CD14-positive monocyte (primary cell): ENCODE results near the gene LY6G5B. TPM values are rescaled to one million over a fixed set of nuclear protein-coding genes. Genes with fewer than 3 reads are reported as not detected.

Experiments
- DNase-seq, 3 donors: peaks; one replicate each; pipeline ENCODE4 v3.0.0-alpha.2; 2011 to 2022
- H2AFZ ChIP-seq: 2 replicates; pipeline ENCODE4 v1.6.0; 2012; ENCODE audit warnings: mild to moderate bottlenecking, low read depth, low read length, inconsistent platforms; ENCODE audit not compliant: insufficient read depth, poor library complexity, severe bottlenecking
- H3K27ac ChIP-seq, 2 donors: 1 replicate in 1 of 2; 2 replicates in 1 of 2; pipeline ENCODE4 v1.5.1; 2012 to 2013; ENCODE audit warnings: low read length in 2 of 2, control low read depth in 1 of 2, inconsistent platforms in 1 of 2, low read depth in 1 of 2, mild to moderate bottlenecking in 1 of 2
- H3K27me3 ChIP-seq, 2 donors: one replicate each; pipeline versions ENCODE4 v1.6.0 to v1.6.1; 2011 to 2013; ENCODE audit warnings: low read length in 2 of 2; ENCODE audit not compliant: control insufficient read depth in 2 of 2, insufficient read depth in 2 of 2
- H3K36me3 ChIP-seq, 2 donors: replicated peaks in 1 of 2; 1 replicate in 1 of 2; 2 replicates in 1 of 2; pipeline versions ENCODE4 v1.5.1 to v1.6.1; 2012 to 2013; ENCODE audit warnings: low read length in 2 of 2, control low read depth in 1 of 2, inconsistent platforms in 1 of 2, mild to moderate bottlenecking in 1 of 2; ENCODE audit not compliant: insufficient read depth in 2 of 2, control insufficient read depth in 1 of 2
- H3K4me1 ChIP-seq, 2 donors: 1 replicate in 1 of 2; 2 replicates in 1 of 2; pipeline versions ENCODE4 v1.5.1 to v1.6.1; 2012 to 2013; ENCODE audit warnings: low read length in 2 of 2, control low read depth in 1 of 2, inconsistent platforms in 1 of 2, mild to moderate bottlenecking in 1 of 2, moderate library complexity in 1 of 2; ENCODE audit not compliant: insufficient read depth in 2 of 2, control insufficient read depth in 1 of 2
- H3K4me2 ChIP-seq: replicated peaks from 2 replicates; pipeline ENCODE3; 2012; ENCODE audit warnings: low read length, moderate library complexity, mild to moderate bottlenecking; ENCODE audit not compliant: poor library complexity, severe bottlenecking; ENCODE audit errors: extremely low read depth
- H3K4me3 ChIP-seq, 3 experiments: fragments of 200-600 bp in 1 of 3; sonication (generic) in 1 of 3; replicated peaks in 1 of 3; 1 replicate in 2 of 3; 2 replicates in 1 of 3; pipeline ENCODE4 v1.5.1; 2011 to 2013; ENCODE audit warnings: low read length in 3 of 3, mild to moderate bottlenecking in 3 of 3, control low read depth in 2 of 3, low read depth in 2 of 3, inconsistent platforms in 1 of 3, moderate library complexity in 1 of 3
- H3K79me2 ChIP-seq: 2 replicates; pipeline ENCODE4 v1.6.0; 2012; ENCODE audit warnings: mild to moderate bottlenecking, control low read depth, inconsistent platforms, low read length, moderate library complexity; ENCODE audit not compliant: insufficient read depth
- H3K9ac ChIP-seq: 2 replicates; pipeline ENCODE4 v1.6.0; 2017; ENCODE audit warnings: low read length, mild to moderate bottlenecking; ENCODE audit not compliant: insufficient read depth, poor library complexity, severe bottlenecking
- H3K9me3 ChIP-seq, 2 donors: replicated peaks in 1 of 2; 1 replicate in 1 of 2; 2 replicates in 1 of 2; pipeline versions ENCODE4 v1.5.1 to v1.6.1; 2012 to 2013; ENCODE audit warnings: low read length in 2 of 2, control low read depth in 1 of 2; ENCODE audit not compliant: control insufficient read depth in 1 of 2, insufficient read depth in 1 of 2
- H4K20me1 ChIP-seq: 2 replicates; pipeline ENCODE4 v1.6.0; 2012; ENCODE audit warnings: mild to moderate bottlenecking, low read length, control low read depth, moderate library complexity; ENCODE audit not compliant: insufficient read depth
- H3K27ac Mint-ChIP-seq, 7 donors: one replicate each; pipeline ENCODE4 v1.8.0; 2020; ENCODE audit warnings: mild to moderate bottlenecking in 7 of 7, mixed read lengths in 7 of 7, moderate library complexity in 6 of 7, inconsistent platforms in 2 of 7
- H3K27me3 Mint-ChIP-seq, 3 donors: one replicate each; pipeline ENCODE4 v1.8.0; 2021 to 2022; ENCODE audit warnings: low read depth in 3 of 3, mild to moderate bottlenecking in 3 of 3, mixed read lengths in 3 of 3, moderate library complexity in 3 of 3, inconsistent platforms in 1 of 3
- H3K36me3 Mint-ChIP-seq, 2 donors: one replicate each; pipeline ENCODE4 v1.8.0; 2020; ENCODE audit warnings: mixed read lengths in 2 of 2, inconsistent platforms in 1 of 2, mild to moderate bottlenecking in 1 of 2
- H3K4me1 Mint-ChIP-seq: one replicate; pipeline ENCODE4 v1.8.0; 2020; ENCODE audit warnings: mild to moderate bottlenecking, mixed read lengths
- H3K4me3 Mint-ChIP-seq, 2 donors: one replicate each; pipeline ENCODE4 v1.8.0; 2020; ENCODE audit warnings: mild to moderate bottlenecking in 2 of 2, mixed read lengths in 2 of 2, moderate library complexity in 1 of 2
- H3K9me3 Mint-ChIP-seq, 7 donors: one replicate each; pipeline ENCODE4 v1.8.0; 2020 to 2022; ENCODE audit warnings: mixed read lengths in 7 of 7, mild to moderate bottlenecking in 6 of 7, moderate library complexity in 6 of 7, inconsistent platforms in 2 of 7
- CTCF ChIP-seq: fragments of 200-600 bp; IDR thresholded peaks from one replicate; pipeline ENCODE4 v1.8.0; 2022; ENCODE audit warnings: antibody characterized with exemption, mild to moderate bottlenecking
- WGBS: methylation state at CpG from one replicate; pipeline ENCODE4 v1.1.5; 2013; ENCODE audit warnings: missing lambda C conversion rate; ENCODE audit not compliant: insufficient coverage; 5-methylcytosine and 5-hydroxymethylcytosine counted together
- intact Hi-C, 2 donors: fragments of 100-400 bp; cut with micrococcal nuclease; formaldehyde crosslinking; loops; one replicate each; pipeline versions ENCODE4 v1.15.0 to v1.15.1; 2023
- polyA plus RNA-seq, 3 donors: library from polyadenylated mRNA; depleted of rRNA in 1 of 3; unstranded in 2 of 3; stranded (reverse) in 1 of 3; fragments of 300-500 nt in 2 of 3; fragments of >200 nt in 1 of 3; fragmentation: Illumina TruSeq in 2 of 3; gene quantifications; 1 replicate in 2 of 3; 2 replicates in 1 of 3; pipeline ENCODE4 v1.2.3, GENCODE V29; 2012 to 2021

Gene LY6G5B
- polyA plus RNA-seq, 3 donors, result 0.17 to 55.1 TPM; not detected in 1

DNA sequence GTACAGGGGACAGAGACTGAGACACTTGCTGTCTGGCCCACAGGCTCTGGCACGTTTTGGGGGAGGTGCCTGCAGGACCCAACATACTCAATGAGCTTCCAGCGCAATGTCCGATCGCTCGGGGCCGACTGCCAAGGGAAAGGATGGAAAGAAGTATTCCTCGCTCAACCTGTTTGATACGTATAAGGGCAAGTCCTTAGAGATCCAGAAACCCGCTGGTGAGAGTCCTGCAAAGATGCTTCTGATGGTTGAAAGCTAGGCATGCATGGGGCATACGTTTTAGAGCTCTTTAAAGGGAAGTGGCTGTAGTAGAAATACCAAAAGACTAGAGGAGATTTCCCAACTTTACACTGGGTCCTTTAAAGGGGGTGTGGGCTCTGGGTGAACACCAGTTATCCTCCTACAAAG lies 47.1 kb upstream of the LY6G5B start:
- DNase-seq, result peak in 2 of 3 donors; percentile 34 to 37
- H4K20me1 ChIP-seq, result peaks cover 31% of the 10 kb centered on the region
- peaks cover 45 to 54% of the 10 kb centered on the region in 2 donors for H3K36me3 Mint-ChIP-seq
- H3K27me3 ChIP-seq, result no peaks in the 10 kb centered on the region
- no peak overlapping the region for H2AFZ ChIP-seq
- TF ChIP-seq CTCF, result no peak
- H3K4me2 ChIP-seq, result peak overlapping the region; percentile 95
- H3K79me2 ChIP-seq, result peaks cover 86% of the 10 kb centered on the region
- H3K4me3 ChIP-seq, result peak overlapping the region in 1 of 3 experiments; percentile 97
- H3K27ac Mint-ChIP-seq, result peak overlapping the region; percentile 73 to 100 (median 86)
- H3K27me3 Mint-ChIP-seq, result peaks cover 0 to 1% (median 0%) of the 10 kb centered on the region in 3 donors
- peak overlapping the region in 1 of 2 donors; percentile 37 for H3K4me3 Mint-ChIP-seq
- WGBS, result 44% methylated on average over 1 of the region's 10 CpGs
- H3K36me3 ChIP-seq, result peaks cover 42 to 47% of the 10 kb centered on the region in 2 donors
- intact Hi-C loops, result loop anchor here in 1 of 2 donors (5.0 kb wide), 1 partner anchor 45 kb away; the partner anchor contains the start of genes CSNK2B and LY6G5B
- no peak overlapping the region for H3K9ac ChIP-seq
- no peaks in the 10 kb centered on the region for H3K9me3 Mint-ChIP-seq
- H3K27ac ChIP-seq, result peak overlapping the region; percentile 36 to 95
- peaks cover 31 to 36% of the 10 kb centered on the region in 2 donors for H3K4me1 ChIP-seq
- H3K9me3 ChIP-seq, result no peaks in the 10 kb centered on the region
- peaks cover 34% of the 10 kb centered on the region for H3K4me1 Mint-ChIP-seq

- H3K9ac ChIP-seq, result no peak overlapping the region
- Mint-ChIP-seq H3K27me3 (peaks cover 0 to 3% (median 1%) of the 10 kb centered on the region in 3 donors), H3K36me3 (peaks cover 56 to 60% of the 10 kb centered on the region in 2 donors), H3K4me3 (no peak overlapping the region), H3K27ac (peak overlapping the region in 4 of 7 donors; percentile 54 to 100 (median 68)), H3K9me3 (no peaks in the 10 kb centered on the region), H3K4me1 (peaks cover 25% of the 10 kb centered on the region)
- no peak overlapping the region for H3K4me3 ChIP-seq
- no peak for DNase-seq
- H4K20me1 ChIP-seq, result peaks cover 37% of the 10 kb centered on the region
- peaks cover 28 to 29% of the 10 kb centered on the region in 2 donors for H3K4me1 ChIP-seq
- intact Hi-C loops, result loop anchor here in 1 of 2 donors (5.0 kb wide), 1 partner anchor 43 kb away; the partner anchor contains the start of genes CSNK2B and LY6G5B
- H3K27ac ChIP-seq, result peak overlapping the region in 1 of 2 donors; percentile 48
- no peaks in the 10 kb centered on the region for H3K9me3 ChIP-seq
- no peak overlapping the region for H3K4me2 ChIP-seq
- H3K79me2 ChIP-seq, result peaks cover 80% of the 10 kb centered on the region
- peaks cover 55 to 61% of the 10 kb centered on the region in 2 donors for H3K36me3 ChIP-seq
- no CpG with 5 or more reads among the region's 10 CpGs for WGBS
- no peak for TF ChIP-seq CTCF
- no peaks in the 10 kb centered on the region for H3K27me3 ChIP-seq
- H2AFZ ChIP-seq, result no peak overlapping the region
Observed at GRCh38 chr6:31624070-31624469, 45.7 kb upstream of the LY6G5B start.
